H9 (cell line): ENCODE data around the gene IL31. TPM values are rescaled to one million over a fixed set of nuclear protein-coding genes. Genes with fewer than 3 reads are reported as not detected.

Experiments
- DNase-seq: peaks from one replicate; pipeline ENCODE4 v3.0.0-alpha.2; 2017
- H2AFZ ChIP-seq: one replicate; pipeline ENCODE4 v1.6.1; 2013; ENCODE audit warnings: mild to moderate bottlenecking, low read length, control low read depth, moderate library complexity
- H2AK5ac ChIP-seq: 2 replicates; pipeline ENCODE4 v1.6.1; 2013; ENCODE audit warnings: low read length, control low read depth, mixed read lengths; ENCODE audit not compliant: insufficient read length
- H2BK120ac ChIP-seq: one replicate; pipeline ENCODE4 v1.6.1; 2013; ENCODE audit warnings: low read depth, mild to moderate bottlenecking, low read length, control low read depth, inconsistent platforms; ENCODE audit not compliant: poor library complexity, severe bottlenecking
- H2BK12ac ChIP-seq: 2 replicates; pipeline ENCODE4 v1.6.1; 2013; ENCODE audit warnings: low read length, control low read depth, mixed read lengths, low read depth; ENCODE audit not compliant: insufficient read length
- H2BK15ac ChIP-seq: 2 replicates; pipeline ENCODE4 v1.6.1; 2013; ENCODE audit warnings: low read depth, low read length, control low read depth
- H2BK20ac ChIP-seq: one replicate; pipeline ENCODE4 v1.6.1; 2013; ENCODE audit warnings: low read depth, mild to moderate bottlenecking, low read length, control low read depth, inconsistent platforms; ENCODE audit not compliant: poor library complexity, severe bottlenecking
- H2BK5ac ChIP-seq: 2 replicates; pipeline ENCODE4 v1.6.1; 2013; ENCODE audit warnings: low read length, control low read depth, mixed read lengths; ENCODE audit not compliant: insufficient read length
- H3K14ac ChIP-seq: 2 replicates; pipeline ENCODE4 v1.6.1; 2013; ENCODE audit warnings: low read length, control low read depth; ENCODE audit not compliant: insufficient read depth
- H3K18ac ChIP-seq: 2 replicates; pipeline ENCODE4 v1.6.1; 2013; ENCODE audit warnings: low read depth, mild to moderate bottlenecking, mixed read lengths, low read length, control low read depth; ENCODE audit not compliant: insufficient read length
- H3K23ac ChIP-seq: 2 replicates; pipeline ENCODE4 v1.6.1; 2013; ENCODE audit warnings: low read length, control low read depth, mixed read lengths, low read depth; ENCODE audit not compliant: insufficient read length
- H3K23me2 ChIP-seq: 2 replicates; pipeline ENCODE4 v1.6.1; 2013; ENCODE audit warnings: low read depth, mild to moderate bottlenecking, mixed read lengths, low read length, control low read depth; ENCODE audit not compliant: insufficient read length, poor library complexity, severe bottlenecking
- H3K27ac ChIP-seq: 2 replicates; pipeline ENCODE4 v1.5.1; 2013; ENCODE audit warnings: low read length, control low read depth, mixed read lengths, low read depth; ENCODE audit not compliant: insufficient read length
- H3K27me3 ChIP-seq: 2 replicates; pipeline ENCODE4 v1.6.1; 2013; ENCODE audit warnings: low read length, control low read depth, inconsistent platforms; ENCODE audit not compliant: insufficient read depth
- H3K4ac ChIP-seq: 2 replicates; pipeline ENCODE4 v1.6.1; 2013; ENCODE audit warnings: low read depth, mild to moderate bottlenecking, control low read depth, inconsistent platforms, low read length, moderate library complexity
- H3K4me1 ChIP-seq: 2 replicates; pipeline ENCODE4 v1.6.1; 2013; ENCODE audit warnings: low read length, control low read depth, inconsistent platforms; ENCODE audit not compliant: insufficient read depth
- H3K4me2 ChIP-seq: 2 replicates; pipeline ENCODE4 v1.6.1; 2013; ENCODE audit warnings: low read length, control low read depth, mixed read lengths; ENCODE audit not compliant: insufficient read length, insufficient read depth
- H3K56ac ChIP-seq: 2 replicates; pipeline ENCODE4 v1.6.1; 2013; ENCODE audit warnings: low read depth, mild to moderate bottlenecking, mixed read lengths, low read length, control low read depth; ENCODE audit not compliant: insufficient read length
- H3K79me1 ChIP-seq: 2 replicates; pipeline ENCODE4 v1.6.1; 2013; ENCODE audit warnings: low read depth, mild to moderate bottlenecking, moderate library complexity, low read length, control low read depth, inconsistent platforms; ENCODE audit not compliant: insufficient read depth, poor library complexity, severe bottlenecking
- H3K79me2 ChIP-seq: 2 replicates; pipeline ENCODE4 v1.6.1; 2013; ENCODE audit warnings: low read length, control low read depth, inconsistent platforms; ENCODE audit not compliant: insufficient read depth
- H3K9ac ChIP-seq: 2 replicates; pipeline ENCODE4 v1.6.1; 2013; ENCODE audit warnings: low read length, control low read depth, mixed read lengths; ENCODE audit not compliant: insufficient read length; ENCODE audit errors: extremely low read depth
- H3K9me3 ChIP-seq: one replicate; pipeline ENCODE4 v1.6.1; 2013; ENCODE audit warnings: low read depth, low read length, inconsistent platforms; ENCODE audit not compliant: control insufficient read depth
- H3T11ph ChIP-seq: one replicate; pipeline ENCODE4 v1.6.1; 2013; ENCODE audit warnings: mild to moderate bottlenecking, low read length, control low read depth, inconsistent platforms
- H4K20me1 ChIP-seq: one replicate; pipeline ENCODE4 v1.6.1; 2013; ENCODE audit not compliant: control insufficient read depth, insufficient read length, insufficient read depth
- H4K5ac ChIP-seq: 2 replicates; pipeline ENCODE4 v1.6.1; 2013; ENCODE audit warnings: low read depth, mild to moderate bottlenecking, mixed read lengths, low read length, control low read depth; ENCODE audit not compliant: insufficient read length
- H4K8ac ChIP-seq: replicated peaks from 2 replicates; pipeline ENCODE4 v1.6.1; 2013; ENCODE audit warnings: low read length, control low read depth, mixed read lengths, low read depth; ENCODE audit not compliant: insufficient read length
- H4K91ac ChIP-seq: 2 replicates; pipeline ENCODE4 v1.6.1; 2013; ENCODE audit warnings: low read depth, mild to moderate bottlenecking, moderate library complexity, mixed read lengths, low read length, control low read depth; ENCODE audit not compliant: insufficient read length
- H3K27ac Mint-ChIP-seq, 3 experiments: 2 replicates in 2 of 3; 3 replicates in 1 of 3; pipeline ENCODE4 v1.8.0; 2020 to 2021; ENCODE audit warnings: mixed read lengths in 3 of 3, mild to moderate bottlenecking in 1 of 3, moderate library complexity in 1 of 3
- H3K27me3 Mint-ChIP-seq: 2 replicates; pipeline ENCODE4 v1.8.0; 2021; ENCODE audit warnings: low read depth, mild to moderate bottlenecking, moderate library complexity, mixed read lengths
- H3K36me3 Mint-ChIP-seq, 3 experiments: 2 replicates in 2 of 3; 3 replicates in 1 of 3; pipeline ENCODE4 v1.8.0; 2020 to 2021; ENCODE audit warnings: low read depth in 3 of 3, mixed read lengths in 3 of 3; ENCODE audit not compliant: insufficient read depth in 1 of 3
- H3K4me1 Mint-ChIP-seq, 2 experiments: 2 replicates each; pipeline ENCODE4 v1.8.0; 2020; ENCODE audit warnings: mixed read lengths in 2 of 2
- H3K4me3 Mint-ChIP-seq, 2 experiments: 2 replicates in 1 of 2; 3 replicates in 1 of 2; pipeline ENCODE4 v1.8.0; 2020 to 2021; ENCODE audit warnings: mild to moderate bottlenecking in 2 of 2, mixed read lengths in 2 of 2, moderate library complexity in 1 of 2
- H3K9me3 Mint-ChIP-seq, 2 experiments: 2 replicates in 1 of 2; 3 replicates in 1 of 2; pipeline ENCODE4 v1.8.0; 2020; ENCODE audit warnings: mild to moderate bottlenecking in 2 of 2, mixed read lengths in 2 of 2, moderate library complexity in 1 of 2
- CTCF ChIP-seq: fragments of 200-600 bp; sonication (generic); conservative IDR thresholded peaks from 3 replicates; pipeline ENCODE4 v1.8.0; 2021; ENCODE audit warnings: antibody characterized with exemption, mild to moderate bottlenecking
- WGBS: extraction: QIAGEN DNeasy Blood & Tissue Kit; methylation state at CpG from one replicate; pipeline ENCODE4 v1.1.7; 2013; ENCODE audit warnings: missing lambda C conversion rate, low lambda C conversion rate, mixed read lengths; ENCODE audit not compliant: insufficient read length; ENCODE audit errors: extremely low coverage; 5-methylcytosine and 5-hydroxymethylcytosine counted together
- total RNA-seq: library from RNA; stranded (reverse); gene quantifications from 2 replicates; pipeline ENCODE4 v1.2.1, GENCODE V29; 2021

The IL31 gene
- total RNA-seq, 1 experiment from 2014 or later = not detected

GRCh38 chr12:122140467-122141257 is 33.4 kb downstream of the IL31 start:
- no peak overlapping the region for H4K91ac ChIP-seq
- H3K79me2 ChIP-seq = no peaks in the 10 kb centered on the region
- no CpG with 5 or more reads among the region's 19 CpGs for WGBS
- no peak overlapping the region for H3K27ac ChIP-seq
- Mint-ChIP-seq H3K36me3 (peaks cover 49 to 53% (median 52%) of the 10 kb centered on the region in 3 experiments), H3K4me3 (no peak overlapping the region), H3K27me3 (no peaks in the 10 kb centered on the region; the same call in 1 of the 2 replicates), H3K4me1 (peaks cover 0 to 13% of the 10 kb centered on the region in 2 experiments; a peak in 2 of 4 replicates), H3K27ac (no peak overlapping the region), H3K9me3 (peaks cover 26 to 29% of the 10 kb centered on the region in 2 experiments)
- H3K56ac ChIP-seq = no peak overlapping the region
- H3K23me2 ChIP-seq = no peaks in the 10 kb centered on the region
- no peaks in the 10 kb centered on the region for H3K79me1 ChIP-seq
- TF ChIP-seq CTCF = no peak
- no peak overlapping the region for H3K23ac ChIP-seq
- no peaks in the 10 kb centered on the region for H3K27me3 ChIP-seq
- no peak overlapping the region for H2BK120ac ChIP-seq
- H3K9me3 ChIP-seq = peaks cover 24% of the 10 kb centered on the region
- DNase-seq = no peak
- no peak overlapping the region for H2AK5ac ChIP-seq
- no peak overlapping the region for H4K8ac ChIP-seq
- no peak overlapping the region for H3K14ac ChIP-seq
- H3K4ac ChIP-seq = no peak overlapping the region
- no peaks in the 10 kb centered on the region for H3K4me1 ChIP-seq
- H2AFZ ChIP-seq = no peak overlapping the region
- no peak overlapping the region for H3K4me2 ChIP-seq
- H4K20me1 ChIP-seq = no peaks in the 10 kb centered on the region
- no peak overlapping the region for H3K9ac ChIP-seq
- H2BK5ac ChIP-seq = no peak overlapping the region
- H2BK20ac ChIP-seq = no peak overlapping the region
- no peak overlapping the region for H2BK15ac ChIP-seq
- H4K5ac ChIP-seq = no peak overlapping the region
- H3T11ph ChIP-seq = no peak overlapping the region
- H3K18ac ChIP-seq = no peak overlapping the region
- no peak overlapping the region for H2BK12ac ChIP-seq
